IMR-90 (cell line): ENCODE data around the gene TCL1A. TPM values are rescaled to one million over a fixed set of nuclear protein-coding genes. Genes with fewer than 3 reads are reported as not detected.

Experiments used
- ATAC-seq: fragments of 200-7000 bp; cut with Tn5 transposase; 2 replicates; pipeline ENCODE4 v1.9.1; 2020; ENCODE audit warnings: low read depth, mild to moderate bottlenecking, moderate library complexity
- BruUV-seq: library from RNA; stranded (reverse); fragments of 400-500 nt; replicated peaks from 2 replicates; lab custom pipeline; 2021; lab: Mats Ljungman, UMichigan
- CTCF ChIA-PET: fragments of 300-600 bp; formaldehyde crosslinking; extraction: SDS; loops from one replicate; lab custom pipeline; 2021; ENCODE audit warnings: antibody characterized with exemption; lab: Yijun Ruan, JAX
- POLR2A ChIA-PET: fragments of 300-600 bp; sonication (Branson Sonifier 250); formaldehyde crosslinking; loops from one replicate; lab custom pipeline; 2022; ENCODE audit warnings: antibody characterized with exemption; ENCODE audit not compliant: unreplicated experiment; lab: Charles Lee
- DNase-seq: peaks from one replicate; pipeline ENCODE4 v3.0.0; 2013
- H2AFZ ChIP-seq: replicated peaks from 2 replicates; pipeline ENCODE3; 2013; ENCODE audit warnings: low read length, mild to moderate bottlenecking; ENCODE audit not compliant: poor library complexity
- H2AK5ac ChIP-seq: 2 replicates; pipeline ENCODE4 v1.6.1; 2013; ENCODE audit warnings: low read depth, low read length, inconsistent platforms
- H2AK9ac ChIP-seq: replicated peaks from 2 replicates; pipeline ENCODE3; 2013; ENCODE audit warnings: mild to moderate bottlenecking, low read depth, low read length, moderate library complexity; ENCODE audit not compliant: poor library complexity
- H2BK120ac ChIP-seq: 2 replicates; pipeline ENCODE4 v1.6.1; 2013; ENCODE audit warnings: low read depth, low read length, inconsistent platforms
- H2BK15ac ChIP-seq: 3 replicates; pipeline ENCODE4 v1.6.1; 2013; ENCODE audit warnings: low read depth, low read length, inconsistent platforms
- H2BK20ac ChIP-seq: 2 replicates; pipeline ENCODE4 v1.6.1; 2013; ENCODE audit warnings: low read depth, mild to moderate bottlenecking, inconsistent platforms, low read length, moderate library complexity
- H2BK5ac ChIP-seq: 2 replicates; pipeline ENCODE4 v1.6.1; 2013; ENCODE audit warnings: mild to moderate bottlenecking, low read depth, low read length, inconsistent platforms; ENCODE audit not compliant: poor library complexity, severe bottlenecking
- H3K14ac ChIP-seq: replicated peaks from 2 replicates; pipeline ENCODE4 v1.6.1; 2013; ENCODE audit warnings: low read depth, low read length, inconsistent platforms
- H3K18ac ChIP-seq: 2 replicates; pipeline ENCODE4 v1.6.1; 2013; ENCODE audit warnings: low read depth, low read length, control low read depth
- H3K23ac ChIP-seq: 2 replicates; pipeline ENCODE4 v1.6.1; 2013; ENCODE audit warnings: low read depth, low read length, inconsistent platforms
- H3K27ac ChIP-seq: 2 replicates; pipeline ENCODE4 v1.5.1; 2013; ENCODE audit warnings: mild to moderate bottlenecking, control low read depth, low read length; ENCODE audit not compliant: insufficient read depth
- H3K27me3 ChIP-seq: 2 replicates; pipeline ENCODE4 v1.6.1; 2013; ENCODE audit warnings: low read length; ENCODE audit not compliant: control insufficient read depth, insufficient read depth
- H3K36me3 ChIP-seq: 2 replicates; pipeline ENCODE4 v1.6.1; 2013; ENCODE audit warnings: low read length, mixed read lengths; ENCODE audit not compliant: control insufficient read depth, insufficient read depth
- H3K4ac ChIP-seq: 2 replicates; pipeline ENCODE4 v1.6.1; 2013; ENCODE audit warnings: low read depth, low read length, inconsistent platforms
- H3K4me1 ChIP-seq: 2 replicates; pipeline ENCODE4 v1.6.1; 2013; ENCODE audit warnings: low read length, mixed read lengths; ENCODE audit not compliant: control insufficient read depth, insufficient read depth
- H3K4me2 ChIP-seq: 2 replicates; pipeline ENCODE4 v1.6.1; 2013; ENCODE audit warnings: low read depth, mild to moderate bottlenecking, control low read depth, low read length, moderate library complexity
- H3K4me3 ChIP-seq: 2 replicates; pipeline ENCODE4 v1.5.1; 2013; ENCODE audit warnings: low read depth, mild to moderate bottlenecking, control low read depth, low read length, moderate library complexity; ENCODE audit not compliant: insufficient read depth
- H3K56ac ChIP-seq: 2 replicates; pipeline ENCODE4 v1.6.1; 2013; ENCODE audit warnings: low read length, inconsistent platforms; ENCODE audit not compliant: insufficient read depth; ENCODE audit errors: extremely low read depth
- H3K79me1 ChIP-seq, 2 experiments: 2 replicates each; pipeline ENCODE4 v1.6.1; 2013; ENCODE audit warnings: low read length in 2 of 2, inconsistent platforms in 1 of 2, low read depth in 1 of 2
- H3K9ac ChIP-seq: 2 replicates; pipeline ENCODE4 v1.6.1; 2013; ENCODE audit warnings: low read depth, low read length, control low read depth
- H3K9me1 ChIP-seq: 2 replicates; pipeline ENCODE4 v1.6.1; 2013; ENCODE audit warnings: low read length, inconsistent platforms; ENCODE audit not compliant: insufficient read depth
- H3K9me3 ChIP-seq: 2 replicates; pipeline ENCODE4 v1.6.1; 2013; ENCODE audit warnings: low read length; ENCODE audit not compliant: control insufficient read depth, insufficient read depth
- H4K20me1 ChIP-seq: 2 replicates; pipeline ENCODE4 v1.6.1; 2013; ENCODE audit warnings: low read length, inconsistent platforms; ENCODE audit not compliant: insufficient read depth
- H4K5ac ChIP-seq: 2 replicates; pipeline ENCODE4 v1.6.1; 2013; ENCODE audit warnings: mild to moderate bottlenecking, low read depth, low read length, control low read depth
- H4K8ac ChIP-seq, 2 experiments: 2 replicates each; pipeline ENCODE4 v1.6.1; 2013; ENCODE audit warnings: low read depth in 2 of 2, low read length in 2 of 2, control low read depth in 1 of 2, inconsistent platforms in 1 of 2
- H4K91ac ChIP-seq: 2 replicates; pipeline ENCODE4 v1.6.1; 2013; ENCODE audit warnings: low read depth, low read length, inconsistent platforms; ENCODE audit not compliant: insufficient read depth
- BHLHE40 ChIP-seq: fragments of 150-350 bp; IDR thresholded peaks from 2 replicates; pipeline ENCODE4 v1.6.1; 2016; ENCODE audit warnings: mild to moderate bottlenecking, low read depth, low read length
- CEBPB ChIP-seq: IDR thresholded peaks from 2 replicates; pipeline ENCODE4 v1.6.1; 2012; ENCODE audit warnings: low read depth, low read length, improper control_type of control experiment
- CTCF ChIP-seq: conservative IDR thresholded peaks from 2 replicates; pipeline ENCODE4 v1.5.1; 2012; ENCODE audit warnings: mild to moderate bottlenecking, low read depth, low read length, improper control_type of control experiment
- ELK1 ChIP-seq: fragments of 150-350 bp; IDR thresholded peaks from 2 replicates; pipeline ENCODE4 v1.6.1; 2016; ENCODE audit warnings: low read depth, mild to moderate bottlenecking, low read length, moderate library complexity, borderline replicate concordance
- FOS ChIP-seq: fragments of 150-350 bp; IDR thresholded peaks from 2 replicates; pipeline ENCODE4 v1.6.1; 2016; ENCODE audit warnings: low read depth, low read length
- MAFK ChIP-seq: IDR thresholded peaks from 2 replicates; pipeline ENCODE4 v1.6.1; 2012; ENCODE audit warnings: low read depth, low read length, improper control_type of control experiment
- MAZ ChIP-seq: IDR thresholded peaks from 2 replicates; pipeline ENCODE4 v1.6.1; 2012; ENCODE audit warnings: low read depth, mild to moderate bottlenecking, low read length, improper control_type of control experiment, moderate library complexity, borderline replicate concordance
- MXI1 ChIP-seq: IDR thresholded peaks from 2 replicates; pipeline ENCODE4 v1.6.1; 2012; ENCODE audit warnings: low read depth, mild to moderate bottlenecking, low read length, moderate library complexity, borderline replicate concordance
- NFE2L2 ChIP-seq: fragments of 150-350 bp; IDR thresholded peaks from 2 replicates; pipeline ENCODE4 v1.6.1; 2016; ENCODE audit warnings: low read depth, mild to moderate bottlenecking, low read length
- POLR2A ChIP-seq: IDR thresholded peaks from 2 replicates; pipeline ENCODE4 v1.6.1; 2012; ENCODE audit warnings: mild to moderate bottlenecking, low read depth, low read length
- RAD21 ChIP-seq: IDR thresholded peaks from 2 replicates; pipeline ENCODE4 v1.6.1; 2012; ENCODE audit warnings: low read length, improper control_type of control experiment
- RCOR1 ChIP-seq: IDR thresholded peaks from 2 replicates; pipeline ENCODE4 v1.6.1; 2012; ENCODE audit warnings: mild to moderate bottlenecking, low read length, improper control_type of control experiment; ENCODE audit not compliant: insufficient replicate concordance
- RFX5 ChIP-seq: IDR thresholded peaks from 2 replicates; pipeline ENCODE4 v1.8.0; 2012; ENCODE audit warnings: low read depth, mild to moderate bottlenecking, low read length, moderate library complexity
- SMC3 ChIP-seq: fragments of 150-350 bp; IDR thresholded peaks from 2 replicates; pipeline ENCODE4 v1.6.1; 2016; ENCODE audit warnings: low read depth, mild to moderate bottlenecking, antibody characterized with exemption, low read length, moderate library complexity
- USF2 ChIP-seq: fragments of 150-350 bp; IDR thresholded peaks from 2 replicates; pipeline ENCODE4 v1.6.1; 2017; ENCODE audit warnings: mild to moderate bottlenecking, antibody characterized with exemption, low read length, low read depth
- WGBS, 2 experiments: methylation state at CpG; one replicate each; pipeline versions ENCODE4 v1.1.5 to v1.1.7; 2013; ENCODE audit warnings: missing lambda C conversion rate in 2 of 2; ENCODE audit not compliant: insufficient read length in 1 of 2; ENCODE audit errors: extremely low coverage in 2 of 2; 5-methylcytosine and 5-hydroxymethylcytosine counted together
- dilution Hi-C: fragments of 300-500 bp; cut with HindIII; formaldehyde crosslinking; loops from one replicate; pipeline ENCODE4 v1.14.3; 2018; ENCODE audit warnings: low sequenced_read_pairs; ENCODE audit not compliant: unreplicated experiment
- in situ Hi-C: fragments of 300-500 bp; cut with MboI; formaldehyde crosslinking; loops from 3 replicates; pipeline ENCODE4 v1.14.3; 2019; ENCODE audit warnings: low sequenced_read_pairs, inconsistent platforms, mixed read lengths
- intact Hi-C: fragments of 100-400 bp; cut with micrococcal nuclease; formaldehyde crosslinking; loops from 2 replicates; pipeline ENCODE4 v1.10.0; 2022
- polyA plus RNA-seq, 3 experiments: library from polyadenylated mRNA; depleted of rRNA; stranded (reverse); fragments of >200 nt; gene quantifications; 2 replicates each; pipeline ENCODE4 v1.2.3, GENCODE V29; 2012; ENCODE audit warnings: low replicate concordance in 1 of 3
- total RNA-seq: library from RNA; depleted of rRNA; stranded (reverse); fragments of >200 nt; gene quantifications from 2 replicates; pipeline ENCODE4 v1.2.3, GENCODE V29; 2012

Gene TCL1A
- total and polyA plus RNA-seq, 2 of the 4 experiments (the other 2 are of a cell fraction): not detected

- Histone ChIP-seq H3K27ac (no peak overlapping the region), H3K4ac (no peak overlapping the region), H3K27me3 (no peaks in the 10 kb centered on the region), H4K20me1 (no peaks in the 10 kb centered on the region), H2BK15ac (no peak overlapping the region), H3K18ac (no peak overlapping the region), H3K79me1 (no peaks in the 10 kb centered on the region), H2AK5ac (no peak overlapping the region), H2AK9ac (no peak overlapping the region), H3K4me1 (no peaks in the 10 kb centered on the region), H2AFZ (no peak overlapping the region), H3K14ac (no peak overlapping the region), H2BK20ac (no peak overlapping the region), H2BK5ac (no peak overlapping the region), H3K36me3 (no peaks in the 10 kb centered on the region), H3K9me1 (no peaks in the 10 kb centered on the region), H3K56ac (no peak overlapping the region), H3K4me3 (no peak overlapping the region), H4K5ac (no peak overlapping the region), H4K8ac (no peak overlapping the region), H3K9me3 (no peaks in the 10 kb centered on the region), H3K4me2 (no peak overlapping the region), H4K91ac (no peak overlapping the region), H3K9ac (no peak overlapping the region), H3K23ac (no peak overlapping the region), H2BK120ac (no peak overlapping the region)
- in situ Hi-C loops: no loop called here
- BruUV-seq: no TSS peak
- ChIA-PET CTCF (no interaction called here), POLR2A (no interaction called here)
- dilution Hi-C loops: no loop called here
- ATAC-seq: no peak
- intact Hi-C loops: no loop called here
- no peak for TF ChIP-seq CEBPB
- no peak for TF ChIP-seq RFX5
- no peak for TF ChIP-seq BHLHE40
- no peak for TF ChIP-seq SMC3
- no peak for TF ChIP-seq RAD21
- no peak for TF ChIP-seq MAFK
- no peak for TF ChIP-seq CTCF
- TF ChIP-seq FOS: no peak
- TF ChIP-seq RCOR1: no peak
- TF ChIP-seq NFE2L2: no peak
- no peak for TF ChIP-seq POLR2A
- no peak for TF ChIP-seq USF2
- no peak for TF ChIP-seq ELK1
- TF ChIP-seq MXI1: no peak
- TF ChIP-seq MAZ: no peak
- no peak for DNase-seq
- 0% methylated on average over 1 of the region's 4 CpGs; no CpG with 5 or more reads in 1 of the 2 experiments for WGBS, 2 experiments
These were observed 12.1 kb downstream of the TCL1A start for GRCh38 chr14:95701846-95702221.
